Gastrocnemius medialis (tissue), 4 donors: ENCODE measurements around the gene STARD13. TPM values are rescaled to one million over a fixed set of nuclear protein-coding genes. Genes with fewer than 3 reads are reported as not detected.

ENCODE experiments used
- ATAC-seq, 2 donors: fragments of 150-250 bp; one replicate each; pipeline ENCODE4 v1.9.1; 2016
- DNase-seq, 2 donors: peaks; one replicate each; pipeline ENCODE4 v3.0.0-alpha.2; 2019
- H3K27ac ChIP-seq, 4 donors: fragments of 200-600 bp; sonication (generic); 1 replicate in 1 of 4; 2 replicates in 3 of 4; pipeline ENCODE4 v1.5.1; 2016 to 2018; ENCODE audit warnings: mild to moderate bottlenecking in 2 of 4, moderate library complexity in 1 of 4
- H3K27me3 ChIP-seq, 3 donors: fragments of 200-600 bp; sonication (generic) in 2 of 3; 1 replicate in 1 of 3; 2 replicates in 2 of 3; pipeline versions ENCODE4 v1.5.1 to v1.6.0; 2016 to 2019; ENCODE audit warnings: mild to moderate bottlenecking in 1 of 3, moderate library complexity in 1 of 3
- H3K36me3 ChIP-seq, 2 donors: fragments of 200-600 bp; sonication (generic) in 1 of 2; one replicate each; pipeline ENCODE4 v1.5.1; 2017 to 2018
- H3K4me1 ChIP-seq, 2 donors: fragments of 200-600 bp; sonication (generic) in 1 of 2; one replicate each; pipeline ENCODE4 v1.5.1; 2016 to 2017; ENCODE audit warnings: mild to moderate bottlenecking in 2 of 2
- H3K4me3 ChIP-seq, 4 donors: fragments of 200-600 bp; sonication (generic) in 3 of 4; 1 replicate in 1 of 4; 2 replicates in 3 of 4; pipeline ENCODE4 v1.5.1; 2016 to 2019; ENCODE audit warnings: mild to moderate bottlenecking in 2 of 4
- H3K9me3 ChIP-seq, 3 donors: fragments of 200-600 bp; sonication (generic) in 2 of 3; 1 replicate in 1 of 3; 2 replicates in 2 of 3; pipeline ENCODE4 v1.5.1; 2016 to 2019
- POLR2A ChIP-seq, 2 donors: fragments of 450-650 bp; IDR thresholded peaks; one replicate each; pipeline ENCODE4 v1.6.1; 2017; ENCODE audit warnings: antibody characterized with exemption in 2 of 2, mild to moderate bottlenecking in 2 of 2, moderate library complexity in 2 of 2
- in situ Hi-C, 4 donors: fragments of 200-750 bp; cut with MboI; loops; one replicate each; pipeline versions ENCODE4 v1.15.0 to v1.8.0; 2017; ENCODE audit warnings: low sequenced_read_pairs in 4 of 4
- intact Hi-C: fragments of 100-400 bp; cut with DNase I; formaldehyde crosslinking; loops from one replicate; pipeline ENCODE4 v1.15.1; 2023; ENCODE audit warnings: low total_unique reads
- total RNA-seq, 4 donors: library from RNA; depleted of rRNA; stranded (reverse); fragments of >200 nt; gene quantifications; one replicate each; pipeline versions ENCODE4 v1.1.0 to v1.2.3, GENCODE V29; 2016
- TF ChIP-seq, protein P1 (sequence below), 5 experiments: fragments of 450-650 bp in 3 of 5; fragments of 200-600 bp in 2 of 5; sonication (generic) in 2 of 5; IDR thresholded peaks in 4 of 5; conservative IDR thresholded peaks in 1 of 5; 1 replicate in 4 of 5; 2 replicates in 1 of 5; pipeline ENCODE4 v1.5.1; 2016 to 2019; ENCODE audit warnings: antibody characterized with exemption in 5 of 5, mild to moderate bottlenecking in 3 of 5, moderate library complexity in 3 of 5

Gene STARD13
- total RNA-seq, 4 donors from 2014 or later: 7.7 to 19.3 (median 12.0) TPM

DNA sequence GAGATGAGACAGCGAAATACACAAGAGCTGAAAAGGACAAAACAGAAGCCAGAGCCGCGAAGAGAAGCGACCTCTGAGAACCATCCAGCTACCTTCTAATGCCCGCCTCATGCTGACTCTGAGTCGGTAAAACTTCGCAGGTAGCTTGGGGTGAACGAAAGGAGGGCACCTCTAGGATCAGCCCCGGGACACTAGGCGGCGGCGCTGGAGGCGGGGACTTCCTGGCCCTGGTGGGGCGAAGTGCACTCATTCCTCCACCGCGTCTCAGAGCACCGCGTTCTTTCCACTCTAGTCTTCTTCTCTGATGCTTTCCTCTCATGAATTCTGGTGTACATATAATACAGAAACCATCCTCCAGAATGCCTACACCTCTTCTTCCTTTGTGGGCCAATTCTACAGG lies 219.2 kb downstream of the STARD13 start:
- no peaks in the 10 kb centered on the region for H3K36me3 ChIP-seq
- TF ChIP-seq POLR2A (IDR thresholded peaks at IDR 0.05): no peak
- TF ChIP-seq, protein P1, sequence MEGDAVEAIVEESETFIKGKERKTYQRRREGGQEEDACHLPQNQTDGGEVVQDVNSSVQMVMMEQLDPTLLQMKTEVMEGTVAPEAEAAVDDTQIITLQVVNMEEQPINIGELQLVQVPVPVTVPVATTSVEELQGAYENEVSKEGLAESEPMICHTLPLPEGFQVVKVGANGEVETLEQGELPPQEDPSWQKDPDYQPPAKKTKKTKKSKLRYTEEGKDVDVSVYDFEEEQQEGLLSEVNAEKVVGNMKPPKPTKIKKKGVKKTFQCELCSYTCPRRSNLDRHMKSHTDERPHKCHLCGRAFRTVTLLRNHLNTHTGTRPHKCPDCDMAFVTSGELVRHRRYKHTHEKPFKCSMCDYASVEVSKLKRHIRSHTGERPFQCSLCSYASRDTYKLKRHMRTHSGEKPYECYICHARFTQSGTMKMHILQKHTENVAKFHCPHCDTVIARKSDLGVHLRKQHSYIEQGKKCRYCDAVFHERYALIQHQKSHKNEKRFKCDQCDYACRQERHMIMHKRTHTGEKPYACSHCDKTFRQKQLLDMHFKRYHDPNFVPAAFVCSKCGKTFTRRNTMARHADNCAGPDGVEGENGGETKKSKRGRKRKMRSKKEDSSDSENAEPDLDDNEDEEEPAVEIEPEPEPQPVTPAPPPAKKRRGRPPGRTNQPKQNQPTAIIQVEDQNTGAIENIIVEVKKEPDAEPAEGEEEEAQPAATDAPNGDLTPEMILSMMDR (IDR thresholded peaks at IDR 0.05 in 4 of 5, conservative IDR thresholded peaks at IDR 0.05 in 1 of 5): no peak
- H3K9me3 ChIP-seq: no peaks in the 10 kb centered on the region
- in situ Hi-C loops: no loop called here
- H3K27ac ChIP-seq: no peak overlapping the region
- no peaks in the 10 kb centered on the region for H3K4me1 ChIP-seq
- intact Hi-C loops: no loop called here
- DNase-seq (no peak), ATAC-seq (no peak)
- no peak overlapping the region for H3K4me3 ChIP-seq
- no peaks in the 10 kb centered on the region for H3K27me3 ChIP-seq

DNA sequence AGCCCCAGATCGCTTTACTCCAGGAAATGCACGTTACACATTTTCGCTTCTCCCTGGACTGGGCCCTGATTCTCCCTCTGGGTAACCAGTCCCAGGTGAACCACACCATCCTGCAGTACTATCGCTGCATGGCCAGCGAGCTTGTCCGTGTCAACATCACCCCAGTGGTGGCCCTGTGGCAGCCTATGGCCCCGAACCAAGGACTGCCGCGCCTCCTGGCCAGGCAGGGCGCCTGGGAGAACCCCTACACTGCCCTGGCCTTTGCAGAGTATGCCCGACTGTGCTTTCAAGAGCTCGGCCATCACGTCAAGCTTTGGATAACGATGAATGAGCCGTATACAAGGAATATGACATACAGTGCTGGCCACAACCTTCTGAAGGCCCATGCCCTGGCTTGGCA lies 224.7 kb downstream of the STARD13 start:
- Histone ChIP-seq H3K27ac (no peak overlapping the region), H3K4me3 (no peak overlapping the region), H3K4me1 (no peaks in the 10 kb centered on the region), H3K36me3 (no peaks in the 10 kb centered on the region), H3K9me3 (no peaks in the 10 kb centered on the region), H3K27me3 (no peaks in the 10 kb centered on the region)
- DNase-seq (no peak), ATAC-seq (no peak)
- TF ChIP-seq, protein P1 (IDR thresholded peaks at IDR 0.05 in 4 of 5, conservative IDR thresholded peaks at IDR 0.05 in 1 of 5): no peak
- TF ChIP-seq POLR2A (IDR thresholded peaks at IDR 0.05): no peak
- intact Hi-C loops: no loop called here
- in situ Hi-C loops: no loop called here

DNA sequence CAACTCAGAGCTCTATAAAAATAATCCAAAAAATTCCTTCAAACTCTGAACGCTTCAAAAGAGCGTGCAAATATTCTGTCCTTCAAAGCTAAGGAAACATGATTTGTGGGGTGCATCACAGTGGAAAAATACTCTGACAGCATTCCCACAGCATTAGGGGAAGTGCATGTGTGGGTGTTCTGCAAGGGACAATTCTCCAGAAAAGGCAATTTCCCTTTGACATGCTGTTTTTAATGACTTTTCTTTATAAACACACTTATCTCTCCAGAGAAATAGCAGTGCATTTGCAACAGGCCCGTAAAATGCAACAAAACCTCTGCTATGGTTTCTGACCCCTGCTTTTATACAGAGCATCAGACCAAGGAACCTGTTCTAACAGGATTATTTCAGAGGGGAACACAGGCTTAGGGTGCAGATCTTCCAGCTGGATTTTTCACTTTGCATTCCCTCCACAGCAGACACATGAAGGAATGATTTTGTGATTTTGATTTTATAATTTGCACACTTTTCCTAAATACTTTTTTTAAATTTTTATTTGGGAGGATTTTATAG lies 226.7 kb downstream of the STARD13 start:
- no peaks in the 10 kb centered on the region for H3K9me3 ChIP-seq
- DNase-seq (no peak), ATAC-seq (no peak)
- H3K27ac ChIP-seq: peak overlapping the region in 1 of 4 donors; percentile 22
- H3K36me3 ChIP-seq: no peaks in the 10 kb centered on the region
- TF ChIP-seq, protein P1 (IDR thresholded peaks at IDR 0.05 in 4 of 5, conservative IDR thresholded peaks at IDR 0.05 in 1 of 5): no peak
- H3K27me3 ChIP-seq: no peaks in the 10 kb centered on the region
- peaks cover 0 to 1% of the 10 kb centered on the region in 2 donors for H3K4me1 ChIP-seq
- in situ Hi-C loops: no loop called here
- H3K4me3 ChIP-seq: no peak overlapping the region
- intact Hi-C loops: no loop called here

DNA sequence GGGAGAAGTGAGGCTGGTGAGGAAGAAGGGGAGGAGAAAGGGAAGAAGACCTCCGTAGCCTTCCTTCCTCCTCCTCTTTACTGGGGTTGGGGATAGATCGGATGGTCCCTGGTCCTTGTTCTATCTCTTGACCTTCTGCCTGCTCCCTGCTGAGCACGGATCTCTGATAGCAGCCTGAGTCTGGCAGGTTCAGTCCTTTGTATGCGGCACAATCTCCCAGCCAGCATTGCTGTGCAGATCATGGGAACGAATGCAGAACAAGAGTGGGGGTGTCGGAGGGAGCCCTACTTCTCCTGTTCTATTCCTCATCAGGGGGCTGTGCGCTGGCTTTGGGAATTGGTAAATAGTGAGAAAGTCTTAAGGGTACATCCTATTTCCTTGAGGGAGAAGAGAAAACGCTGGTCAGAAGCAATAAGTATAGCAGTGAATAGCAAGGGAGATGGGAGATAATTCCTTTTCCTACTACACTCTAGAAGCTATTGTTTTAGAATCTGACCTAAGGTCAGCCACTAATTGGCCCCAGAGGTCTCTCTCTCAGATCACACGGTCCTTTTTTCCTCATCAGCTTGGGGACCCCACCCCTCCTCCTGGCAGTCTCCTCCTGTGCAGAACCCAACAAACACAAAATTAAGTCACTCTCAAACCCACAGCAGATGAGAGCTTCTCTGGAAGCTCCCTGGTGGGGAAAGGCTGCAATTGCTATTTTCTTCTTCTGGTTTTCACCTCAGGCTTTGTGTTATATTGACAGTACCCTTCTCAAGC lies 228.4 kb downstream of the STARD13 start:
- H3K36me3 ChIP-seq: no peaks in the 10 kb centered on the region
- intact Hi-C loops (no loop called here), in situ Hi-C loops (no loop called here)
- peak; percentile 46 to 62 for ATAC-seq
- H3K27ac ChIP-seq: peak overlapping the region; percentile 40 to 68 (median 52)
- H3K4me1 ChIP-seq: peaks cover 5 to 15% of the 10 kb centered on the region in 2 donors
- H3K27me3 ChIP-seq: no peaks in the 10 kb centered on the region
- DNase-seq: no peak
- no peak overlapping the region for H3K4me3 ChIP-seq
- no peaks in the 10 kb centered on the region for H3K9me3 ChIP-seq
- no peak for TF ChIP-seq POLR2A (IDR thresholded peaks at IDR 0.05)
- TF ChIP-seq, protein P1 (IDR thresholded peaks at IDR 0.05 in 4 of 5, conservative IDR thresholded peaks at IDR 0.05 in 1 of 5): peak in 2 of 5 experiments; percentile 20 to 41
